ENCODE measurements around the gene SNAI3. TPM values are rescaled to one million over a fixed set of nuclear protein-coding genes. Genes with fewer than 3 reads are reported as not detected.

The SNAI3 gene
- polyA plus RNA-seq, 4 donors = 0.39 to 0.86 (median 0.60) TPM

- DNase-seq (ENCODE audit: low read depth in 4 of 4, low spot score in 3 of 4) = no peak
Observed at GRCh38 chr16:88638323-88639230, 47.7 kb downstream of the SNAI3 start, which contains the start of gene IL17C. TSS of gene IL17C (plus strand) at chr16:88638572. CDS start at chr16:88638642, 70 bp downstream.

- no peak for DNase-seq (ENCODE audit: low read depth in 4 of 4, low spot score in 3 of 4)
Observed at GRCh38 chr16:88636488-88637265, 49.6 kb downstream of the SNAI3 start.

- DNase-seq (ENCODE audit: low read depth in 4 of 4, low spot score in 3 of 4) = no peak
Observed at GRCh38 chr16:88635671-88636319, 50.5 kb downstream of the SNAI3 start.

GRCh38 chr16:88634994-88635670 is 51.2 kb downstream of the SNAI3 start:
- no peak for DNase-seq (ENCODE audit: low read depth in 4 of 4, low spot score in 3 of 4)

- no peak for DNase-seq (ENCODE audit: low read depth in 4 of 4, low spot score in 3 of 4)
Observed at GRCh38 chr16:88634141-88634993, 51.9 kb downstream of the SNAI3 start.

GRCh38 chr16:88633684-88634140 is 52.6 kb downstream of the SNAI3 start:
- no peak for DNase-seq (ENCODE audit: low read depth in 4 of 4, low spot score in 3 of 4)

GRCh38 chr16:88632587-88632930 is 53.7 kb downstream of the SNAI3 start:
- no peak for DNase-seq (ENCODE audit: low read depth in 4 of 4, low spot score in 3 of 4)

- DNase-seq (ENCODE audit: low read depth in 4 of 4, low spot score in 3 of 4) = no peak
Observed at GRCh38 chr16:88631920-88632586, 54.3 kb downstream of the SNAI3 start.

GRCh38 chr16:88631384-88631783 is 54.9 kb downstream of the SNAI3 start:
- no peak for DNase-seq (ENCODE audit: low read depth in 4 of 4, low spot score in 3 of 4)

- no peak for DNase-seq (ENCODE audit: low read depth in 4 of 4, low spot score in 3 of 4)
Observed at GRCh38 chr16:88630941-88631340, 55.4 kb downstream of the SNAI3 start.

GRCh38 chr16:88630433-88630832 is 55.9 kb downstream of the SNAI3 start:
- no peak for DNase-seq (ENCODE audit: low read depth in 4 of 4, low spot score in 3 of 4)

GRCh38 chr16:88629835-88630234 is 56.5 kb downstream of the SNAI3 start:
- DNase-seq (ENCODE audit: low read depth in 4 of 4, low spot score in 3 of 4) = no peak

GRCh38 chr16:88628512-88628974 is 57.8 kb downstream of the SNAI3 start:
- DNase-seq (ENCODE audit: low read depth in 4 of 4, low spot score in 3 of 4) = no peak

Other genes with a start within 250 kb of the SNAI3 start
- gene ZFPM1, start 233.2 kb downstream of the SNAI3 start, polyA plus RNA-seq (ENCODE audit: insufficient read length in 4 of 4) = 1 to 10 TPM; 2.3 to 5.3 (median 3.2) TPM
- 10 to 100 TPM; 32.6 to 42.2 (median 34.8) TPM for gene ZC3H18, start 116.1 kb downstream of the SNAI3 start, polyA plus RNA-seq (ENCODE audit: insufficient read length in 4 of 4)
- gene IL17C, start 47.9 kb downstream of the SNAI3 start, polyA plus RNA-seq (ENCODE audit: insufficient read length in 4 of 4) = under 1 TPM in 1 of 4 donors, not detected in 3; 0.20 TPM
- 100 to 1,000 TPM; 102 to 202 (median 108) TPM for gene CYBA, start 35.5 kb downstream of the SNAI3 start, polyA plus RNA-seq (ENCODE audit: insufficient read length in 4 of 4)
- 10 to 100 TPM; 25.4 to 40.6 (median 27.4) TPM for gene MVD, start 23.4 kb downstream of the SNAI3 start, polyA plus RNA-seq (ENCODE audit: insufficient read length in 4 of 4)
- gene RNF166, start 19.9 kb upstream of the SNAI3 start, polyA plus RNA-seq (ENCODE audit: insufficient read length in 4 of 4) = 10 to 100 TPM; 14.1 to 21.7 (median 19.9) TPM
- gene CTU2, start 20.0 kb upstream of the SNAI3 start, polyA plus RNA-seq (ENCODE audit: insufficient read length in 4 of 4) = 10 to 100 TPM; 10.3 to 17.9 (median 10.8) TPM
- gene PIEZO1, start 98.7 kb upstream of the SNAI3 start, polyA plus RNA-seq (ENCODE audit: insufficient read length in 4 of 4) = 10 to 100 TPM; 25.6 to 55.5 (median 32.9) TPM
- gene CDT1, start 117.3 kb upstream of the SNAI3 start, polyA plus RNA-seq (ENCODE audit: insufficient read length in 4 of 4) = 10 to 100 TPM; 14.4 to 21.9 (median 14.9) TPM
- 100 to 1,000 TPM in 1 of 4 donors, 10 to 100 TPM in 3; 80.7 to 126 (median 87.1) TPM for gene APRT, start 125.4 kb upstream of the SNAI3 start, polyA plus RNA-seq (ENCODE audit: insufficient read length in 4 of 4)
- 10 to 100 TPM; 21.3 to 23.4 (median 22.7) TPM for gene GALNS, start 170.4 kb upstream of the SNAI3 start, polyA plus RNA-seq (ENCODE audit: insufficient read length in 4 of 4)
- gene TRAPPC2L, start 170.6 kb upstream of the SNAI3 start, polyA plus RNA-seq (ENCODE audit: insufficient read length in 4 of 4) = 10 to 100 TPM; 73.2 to 90.6 (median 80.1) TPM
- under 1 TPM in 1 of 4 donors, not detected in 3; 0.09 TPM for gene PABPN1L, start 180.2 kb upstream of the SNAI3 start, polyA plus RNA-seq (ENCODE audit: insufficient read length in 4 of 4)

Data from right renal pelvis (tissue), 4 donors.